Endothelial cell of umbilical vein (primary cell): ENCODE results near the gene AGAP3. TPM values are rescaled to one million over a fixed set of nuclear protein-coding genes. Genes with fewer than 3 reads are reported as not detected.

Experiments
- BruUV-seq: library from RNA; stranded (reverse); fragments of 400-500 nt; replicated peaks from 2 replicates; lab custom pipeline; 2021; lab: Mats Ljungman, UMichigan
- CTCF ChIA-PET: fragments of 300-600, 350-600 bp; sonication (Branson Sonifier 250); formaldehyde crosslinking; loops from one replicate; lab custom pipeline; 2021; ENCODE audit warnings: antibody characterized with exemption, inconsistent platforms; lab: Charles Lee
- POLR2A ChIA-PET: fragments of 300-600, 350-600 bp; sonication (Branson Sonifier 250); formaldehyde crosslinking; loops from one replicate; lab custom pipeline; 2021; ENCODE audit warnings: antibody characterized with exemption, inconsistent platforms; lab: Charles Lee
- DNase-seq: peaks from one replicate; pipeline ENCODE4 v3.0.0-alpha.2; 2011; ENCODE audit warnings: low read depth, low spot score
- FAIRE-seq: peaks from 2 replicates; lab custom pipeline; 2011; peaks lifted over from hg19 to GRCh38; lab: Jason Lieb, UNC
- H2AFZ ChIP-seq: 2 replicates; pipeline ENCODE4 v1.6.0; 2012; ENCODE audit warnings: low read depth, low read length, control low read depth, inconsistent platforms
- H3K27ac ChIP-seq: 2 replicates; pipeline ENCODE4 v1.5.1; 2011; ENCODE audit warnings: low read depth, mild to moderate bottlenecking, control low read depth, low read length, moderate library complexity; ENCODE audit not compliant: insufficient read depth
- H3K27me3 ChIP-seq, 2 experiments: 2 replicates each; pipeline versions ENCODE4 v1.6.0 to v1.6.1; 2011; ENCODE audit warnings: low read length in 2 of 2, mixed read lengths in 1 of 2; ENCODE audit not compliant: control insufficient read depth in 2 of 2, insufficient read depth in 2 of 2
- H3K36me3 ChIP-seq, 2 experiments: 2 replicates in 1 of 2; 3 replicates in 1 of 2; pipeline ENCODE4 v1.5.1; 2011; ENCODE audit warnings: low read length in 2 of 2, mild to moderate bottlenecking in 1 of 2, moderate library complexity in 1 of 2; ENCODE audit not compliant: control insufficient read depth in 2 of 2, insufficient read depth in 2 of 2; ENCODE audit errors: extremely low read depth in 1 of 2
- H3K4me1 ChIP-seq: 3 replicates; pipeline ENCODE4 v1.5.1; 2011; ENCODE audit warnings: mild to moderate bottlenecking, low read length; ENCODE audit not compliant: control insufficient read depth, insufficient read depth; ENCODE audit errors: extremely low read depth
- H3K4me2 ChIP-seq: 2 replicates; pipeline ENCODE4 v1.6.1; 2011; ENCODE audit warnings: low read length, control low read depth, mixed read lengths; ENCODE audit not compliant: insufficient read depth
- H3K4me3 ChIP-seq, 3 experiments: fragments of 200-600 bp in 1 of 3; sonication (generic), shearing (Covaris generic) in 1 of 3; replicated peaks in 1 of 3; 2 replicates each; pipeline ENCODE4 v1.5.1; 2011 to 2016; ENCODE audit warnings: control low read depth in 3 of 3, low read length in 3 of 3, mild to moderate bottlenecking in 2 of 3, inconsistent platforms in 1 of 3, low read depth in 1 of 3, moderate library complexity in 1 of 3; ENCODE audit not compliant: insufficient read depth in 1 of 3
- H3K79me2 ChIP-seq: 2 replicates; pipeline ENCODE4 v1.6.0; 2012; ENCODE audit warnings: low read length, inconsistent platforms; ENCODE audit not compliant: control insufficient read depth, insufficient read depth
- H3K9ac ChIP-seq: replicated peaks from 2 replicates; pipeline ENCODE3; 2011; ENCODE audit warnings: low read length, control low read depth; ENCODE audit not compliant: insufficient read depth; ENCODE audit errors: extremely low read depth
- H3K9me1 ChIP-seq: replicated peaks from 3 replicates; pipeline ENCODE4 v1.6.0; 2011; ENCODE audit warnings: mild to moderate bottlenecking, low read length; ENCODE audit not compliant: control insufficient read depth, insufficient read depth; ENCODE audit errors: extremely low read depth
- H3K9me3 ChIP-seq: replicated peaks from 2 replicates; pipeline ENCODE4 v1.5.1; 2012; ENCODE audit warnings: low read length, inconsistent platforms; ENCODE audit not compliant: control insufficient read depth, insufficient read depth
- H4K20me1 ChIP-seq: replicated peaks from 2 replicates; pipeline ENCODE3; 2011; ENCODE audit warnings: mild to moderate bottlenecking, low read length; ENCODE audit not compliant: control insufficient read depth, insufficient read depth; ENCODE audit errors: extremely low read depth
- EZH2 ChIP-seq: IDR thresholded peaks from 2 replicates; pipeline ENCODE4 v1.6.1; 2012; ENCODE audit warnings: borderline replicate concordance, low read depth, mild to moderate bottlenecking, moderate library complexity, low read length, inconsistent platforms; ENCODE audit not compliant: severe bottlenecking
- FOS ChIP-seq: IDR thresholded peaks from 2 replicates; pipeline ENCODE4 v1.6.1; 2011; ENCODE audit warnings: mild to moderate bottlenecking, low read length, moderate library complexity, borderline replicate concordance; ENCODE audit not compliant: insufficient read depth
- GATA2 ChIP-seq: IDR thresholded peaks from 2 replicates; pipeline ENCODE4 v1.7.0; 2011; ENCODE audit warnings: low read depth, mild to moderate bottlenecking, moderate library complexity, mixed read lengths, low read length; ENCODE audit not compliant: insufficient read length, insufficient read depth
- JUN ChIP-seq: IDR thresholded peaks from 2 replicates; pipeline ENCODE4 v1.6.1; 2011; ENCODE audit warnings: borderline replicate concordance, low read depth; ENCODE audit not compliant: insufficient read length, insufficient read depth
- MYC ChIP-seq: IDR thresholded peaks from one replicate; pipeline ENCODE4 v1.6.1; 2011; ENCODE audit warnings: mild to moderate bottlenecking, low read depth, low read length
- POLR2A ChIP-seq: IDR thresholded peaks from 2 replicates; pipeline ENCODE4 v1.6.1; 2012; ENCODE audit warnings: low read depth, mild to moderate bottlenecking, control low read depth, low read length
- POLR2AphosphoS5 ChIP-seq: IDR thresholded peaks from 2 replicates; pipeline ENCODE4 v1.6.1; 2012; ENCODE audit warnings: low read depth, mild to moderate bottlenecking, control low read depth, low read length, moderate library complexity; ENCODE audit not compliant: insufficient read depth
- dilution Hi-C: fragments of 300-500 bp; cut with MboI; formaldehyde crosslinking; loops from one replicate; pipeline ENCODE4 v1.15.0; 2019; ENCODE audit warnings: low sequenced_read_pairs; ENCODE audit not compliant: extremely low pct_ligation_motif_present
- intact Hi-C: fragments of 100-400 bp; cut with micrococcal nuclease; formaldehyde crosslinking; loops from one replicate; pipeline ENCODE4 v1.10.0; 2022
- polyA plus RNA-seq, 4 experiments: library from polyadenylated mRNA; depleted of rRNA in 3 of 4; stranded (reverse) in 3 of 4; unstranded in 1 of 4; fragments of >200 nt; gene quantifications; 2 replicates each; pipeline versions ENCODE4 v1.2.1 to v1.2.3, GENCODE V29; 2011 to 2012; ENCODE audit warnings: missing spikeins in 1 of 4
- total RNA-seq: library from RNA; stranded (reverse); gene quantifications from 2 replicates; pipeline ENCODE4 v1.2.3, GENCODE V29; 2021
- TF ChIP-seq, protein P1 (sequence below): IDR thresholded peaks from 2 replicates; pipeline ENCODE4 v1.6.1; 2011; ENCODE audit not compliant: insufficient read depth, insufficient read length
- TF ChIP-seq, protein P2 (sequence below), 2 donors: IDR thresholded peaks; 1 replicate in 1 of 2; 2 replicates in 1 of 2; pipeline ENCODE4 v1.5.1; 2011; ENCODE audit warnings: low read length in 2 of 2, mild to moderate bottlenecking in 2 of 2, moderate library complexity in 2 of 2, control low read depth in 1 of 2, inconsistent platforms in 1 of 2, low read depth in 1 of 2; ENCODE audit not compliant: insufficient read depth in 1 of 2; ENCODE audit errors: extremely low read depth in 1 of 2

Gene AGAP3
- total and polyA plus RNA-seq, 2 donors (not counting 3 experiments of a cell fraction or from before 2014, with no cell fraction given): 171 to 174 TPM

DNA sequence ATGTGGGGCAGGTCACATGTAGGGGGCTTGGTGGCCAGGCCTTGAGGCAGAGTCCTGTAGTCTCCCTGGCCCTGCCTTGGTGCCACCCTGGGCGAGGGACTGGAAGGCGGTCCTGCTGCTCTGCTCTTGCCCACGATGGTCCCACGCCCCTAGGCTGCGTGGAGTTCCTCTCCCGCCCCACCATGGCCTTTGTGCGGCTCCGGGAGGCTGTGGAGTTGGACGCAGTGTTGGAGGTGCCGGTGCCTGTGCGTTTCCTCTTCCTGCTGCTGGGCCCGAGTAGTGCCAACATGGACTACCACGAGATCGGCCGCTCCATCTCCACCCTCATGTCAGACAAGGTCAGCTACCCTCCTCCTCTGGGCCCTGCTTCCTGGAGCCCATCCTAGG is 15.7 kb upstream of the AGAP3 start:
- no peak overlapping the region for H3K27ac ChIP-seq
- CTCF ChIA-PET: no interaction called here
- H3K4me3 ChIP-seq: no peak overlapping the region
- H3K36me3 ChIP-seq: peaks cover 16 to 74% of the 10 kb centered on the region in 2 experiments
- FAIRE-seq (no peak), DNase-seq (no peak)
- H3K9ac ChIP-seq: no peak overlapping the region
- intact Hi-C loops (no loop called here), dilution Hi-C loops (no loop called here)
- no peak overlapping the region for H2AFZ ChIP-seq
- H3K4me1 ChIP-seq: no peaks in the 10 kb centered on the region
- no peaks in the 10 kb centered on the region for H3K9me1 ChIP-seq
- no peak for TF ChIP-seq GATA2
- TF ChIP-seq, protein P1, sequence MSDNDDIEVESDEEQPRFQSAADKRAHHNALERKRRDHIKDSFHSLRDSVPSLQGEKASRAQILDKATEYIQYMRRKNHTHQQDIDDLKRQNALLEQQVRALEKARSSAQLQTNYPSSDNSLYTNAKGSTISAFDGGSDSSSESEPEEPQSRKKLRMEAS: no peak
- no peak for TF ChIP-seq FOS
- TF ChIP-seq POLR2A: no peak
- TF ChIP-seq POLR2AphosphoS5: no peak
- TF ChIP-seq MYC: no peak
- TF ChIP-seq, protein P2, sequence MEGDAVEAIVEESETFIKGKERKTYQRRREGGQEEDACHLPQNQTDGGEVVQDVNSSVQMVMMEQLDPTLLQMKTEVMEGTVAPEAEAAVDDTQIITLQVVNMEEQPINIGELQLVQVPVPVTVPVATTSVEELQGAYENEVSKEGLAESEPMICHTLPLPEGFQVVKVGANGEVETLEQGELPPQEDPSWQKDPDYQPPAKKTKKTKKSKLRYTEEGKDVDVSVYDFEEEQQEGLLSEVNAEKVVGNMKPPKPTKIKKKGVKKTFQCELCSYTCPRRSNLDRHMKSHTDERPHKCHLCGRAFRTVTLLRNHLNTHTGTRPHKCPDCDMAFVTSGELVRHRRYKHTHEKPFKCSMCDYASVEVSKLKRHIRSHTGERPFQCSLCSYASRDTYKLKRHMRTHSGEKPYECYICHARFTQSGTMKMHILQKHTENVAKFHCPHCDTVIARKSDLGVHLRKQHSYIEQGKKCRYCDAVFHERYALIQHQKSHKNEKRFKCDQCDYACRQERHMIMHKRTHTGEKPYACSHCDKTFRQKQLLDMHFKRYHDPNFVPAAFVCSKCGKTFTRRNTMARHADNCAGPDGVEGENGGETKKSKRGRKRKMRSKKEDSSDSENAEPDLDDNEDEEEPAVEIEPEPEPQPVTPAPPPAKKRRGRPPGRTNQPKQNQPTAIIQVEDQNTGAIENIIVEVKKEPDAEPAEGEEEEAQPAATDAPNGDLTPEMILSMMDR (IDR thresholded peaks at IDR 0.05; ENCODE audit: extremely low read depth in 1 of 2, insufficient read depth in 1 of 2, low read depth in 1 of 2, low read length in 2 of 2): no peak
- no peak for TF ChIP-seq JUN
- no peak for TF ChIP-seq EZH2
- POLR2A ChIA-PET: no interaction called here
- H3K27me3 ChIP-seq: no peaks in the 10 kb centered on the region
- no TSS peak for BruUV-seq
- H4K20me1 ChIP-seq: no peaks in the 10 kb centered on the region
- no peaks in the 10 kb centered on the region for H3K9me3 ChIP-seq
- no peaks in the 10 kb centered on the region for H3K79me2 ChIP-seq
- H3K4me2 ChIP-seq: no peak overlapping the region
